HG03280 (cell line): ENCODE measurements around the gene KASH5.

Experiments
- ATAC-seq: cut with Tn5 transposase; IDR thresholded peaks from one replicate; pipeline ENCODE4 v1.9.1; 2021; ENCODE audit warnings: mild to moderate bottlenecking, moderate library complexity; ENCODE audit not compliant: unreplicated experiment

KASH5 gene

GRCh38 chr19:49421039-49421877 lies 33.2 kb downstream of the KASH5 start:
- no peak for ATAC-seq

- ATAC-seq = no peak
Observed at GRCh38 chr19:49421878-49422202, 33.8 kb downstream of the KASH5 start.

DNA sequence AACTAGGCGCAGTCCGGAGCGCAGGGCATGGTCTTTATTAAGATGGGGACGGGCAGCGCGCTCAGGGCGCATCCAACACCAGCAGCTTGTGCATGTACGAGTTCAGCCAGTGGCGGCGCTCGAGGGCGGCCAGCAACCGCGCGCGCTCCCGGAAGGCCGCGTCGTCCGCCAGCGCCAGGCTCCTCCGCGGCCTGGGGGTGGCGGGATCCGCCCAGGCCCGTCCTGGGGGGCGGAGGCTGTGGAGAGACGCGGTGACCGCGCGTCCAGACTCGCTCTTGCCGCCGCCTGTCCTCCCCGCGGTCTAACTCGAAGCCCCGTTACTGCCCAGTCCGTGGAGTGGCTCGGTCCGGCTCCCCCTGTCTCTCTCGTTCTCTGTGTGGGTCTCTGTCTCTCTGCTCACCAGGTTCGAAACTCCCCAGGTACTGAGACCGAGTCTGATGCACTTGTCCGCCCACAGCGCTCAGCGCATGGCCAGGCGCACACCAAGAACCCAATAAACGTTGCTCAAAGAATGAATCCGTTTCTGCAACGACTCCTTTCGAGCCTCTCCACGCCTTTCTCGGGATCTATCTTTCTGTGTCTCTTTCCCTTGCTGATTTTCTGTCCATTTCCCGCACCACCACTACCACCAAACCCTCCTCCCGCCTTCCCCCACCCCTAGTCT lies 34.5 kb downstream of the KASH5 start:
- no peak for ATAC-seq

DNA sequence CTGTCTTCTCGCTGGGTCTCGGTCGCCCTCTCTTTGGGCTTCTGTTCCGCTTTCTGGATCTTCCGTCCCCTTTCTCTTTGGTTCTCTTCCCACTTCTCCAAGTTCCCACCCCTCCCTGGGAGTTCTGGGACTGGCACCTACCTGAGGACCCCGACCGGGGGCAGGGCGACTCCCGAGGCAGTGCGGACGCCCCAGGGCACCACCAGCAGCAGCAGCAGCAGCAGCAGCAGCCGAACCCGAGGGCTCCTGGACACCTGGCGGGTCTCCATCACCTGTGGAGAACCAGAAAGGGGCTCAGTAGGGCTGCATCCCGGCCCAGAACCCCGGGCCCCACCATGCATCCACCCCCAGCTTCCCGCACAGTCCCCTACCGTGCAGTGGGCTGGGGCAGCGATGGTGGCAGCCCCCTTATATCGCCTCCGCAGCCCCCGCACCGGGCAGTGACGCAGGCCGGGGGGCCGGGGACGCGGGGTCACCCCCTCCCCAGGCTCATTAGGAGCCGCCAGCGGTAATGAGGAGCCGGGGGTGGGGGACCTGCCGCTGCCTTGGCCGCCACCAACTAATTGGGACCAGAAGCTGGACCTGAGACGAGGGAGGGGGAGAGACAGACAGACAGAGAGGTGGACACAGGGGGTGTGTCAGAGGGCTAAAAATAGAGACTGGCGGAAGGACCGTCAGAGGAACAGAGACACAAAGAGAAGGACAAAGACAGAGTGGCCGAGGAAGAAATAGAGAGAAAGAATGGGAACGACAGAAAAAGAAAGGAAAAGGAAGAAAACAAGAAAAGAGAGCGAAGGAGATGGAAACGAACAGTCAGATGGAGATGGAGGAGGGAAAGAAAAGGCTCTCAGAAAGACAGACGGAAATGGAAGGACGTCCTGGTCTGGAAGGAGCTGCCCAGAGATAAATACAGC lies 35.3 kb downstream of the KASH5 start, which contains the start of gene PTH2:
Gene PTH2, minus strand, starts transcription at position 371 of the 914 bp plus-strand sequence. Its CDS starts 102 bp downstream, at position 269.
- no peak for ATAC-seq

DNA sequence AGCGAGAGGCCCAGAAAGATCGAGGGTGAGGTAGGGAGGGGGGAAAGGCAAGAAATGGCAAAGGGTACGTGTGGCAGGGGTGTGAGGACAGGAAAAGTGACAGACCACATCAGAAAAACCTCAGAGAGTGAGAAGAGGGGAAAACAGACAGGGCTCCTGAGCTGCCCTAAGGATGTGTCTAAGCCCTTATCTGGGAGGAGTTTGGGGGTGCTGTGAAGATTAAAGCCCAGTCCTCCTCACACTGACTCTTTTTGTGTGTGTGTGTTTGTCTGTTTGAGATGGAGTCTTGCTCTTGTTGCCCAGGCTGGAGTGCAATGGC lies 35.9 kb downstream of the KASH5 start:
- no peak for ATAC-seq

DNA sequence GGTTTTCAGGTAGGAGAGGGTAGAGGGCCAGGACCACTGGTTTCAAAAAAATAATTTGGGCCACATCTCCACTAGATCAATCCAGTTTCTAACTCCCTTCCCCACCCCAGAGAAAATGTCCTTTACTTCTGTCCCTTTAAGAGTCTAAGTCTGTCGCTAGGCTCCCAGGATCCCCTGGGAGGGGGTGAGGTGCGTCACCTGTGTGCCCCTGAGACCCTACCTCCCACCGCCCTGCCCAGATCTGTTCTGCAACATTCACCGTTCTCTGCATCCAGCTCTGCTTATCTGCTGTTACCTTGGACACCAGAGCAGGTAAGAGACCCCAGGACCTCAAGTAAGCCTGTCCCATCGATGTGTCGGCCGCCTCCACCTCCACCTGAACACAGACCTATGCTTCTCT lies 37.1 kb downstream of the KASH5 start, which contains the start of gene GFY:
Gene GFY, plus strand, starts transcription at position 211 of the 400 bp plus-strand sequence. CDS start 1,043 bp downstream, outside the sequence.
- ATAC-seq = no peak

GRCh38 chr19:49425922-49426592 lies 38.0 kb downstream of the KASH5 start:
- no peak for ATAC-seq

- no peak for ATAC-seq
Observed at GRCh38 chr19:49427339-49427738, 39.3 kb downstream of the KASH5 start.

DNA sequence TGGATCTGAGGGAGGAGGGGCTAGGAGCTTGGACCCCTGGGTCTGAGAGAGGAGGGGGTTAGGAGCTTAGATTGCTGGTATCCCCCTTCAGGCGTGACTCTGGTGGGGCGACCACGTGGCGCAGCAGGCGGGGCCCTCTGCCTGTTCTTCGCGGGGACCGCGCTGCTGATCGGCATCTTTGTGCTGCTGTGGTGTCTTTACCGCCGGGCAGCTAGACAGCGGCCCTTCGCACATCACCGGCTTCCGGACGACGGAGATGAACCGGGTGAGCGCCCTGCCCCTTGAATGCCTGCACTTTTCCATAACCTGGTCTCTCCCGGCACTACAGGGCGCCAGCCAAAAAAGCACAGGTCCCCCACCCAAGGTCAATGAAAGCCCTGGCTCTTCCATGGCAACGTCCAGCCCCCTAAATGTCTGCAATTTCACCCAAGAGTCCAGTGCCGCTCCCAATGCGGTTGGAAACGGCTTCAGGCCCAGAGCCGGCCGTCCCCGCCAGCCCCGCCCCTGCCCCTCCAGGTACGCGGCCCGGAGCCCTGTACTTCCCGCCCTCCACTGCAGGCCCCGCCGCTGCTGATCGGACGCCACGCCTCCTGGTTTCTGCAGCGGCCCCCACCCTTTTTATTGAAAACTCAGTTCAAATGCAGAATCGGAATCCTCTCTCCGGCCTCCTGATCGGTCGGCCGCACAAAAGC lies 40.0 kb downstream of the KASH5 start:
- ATAC-seq = no peak

- ATAC-seq = no peak
Observed at GRCh38 chr19:49428547-49429451, 40.8 kb downstream of the KASH5 start.

GRCh38 chr19:49430172-49430677 lies 42.2 kb downstream of the KASH5 start:
- ATAC-seq = no peak

DNA sequence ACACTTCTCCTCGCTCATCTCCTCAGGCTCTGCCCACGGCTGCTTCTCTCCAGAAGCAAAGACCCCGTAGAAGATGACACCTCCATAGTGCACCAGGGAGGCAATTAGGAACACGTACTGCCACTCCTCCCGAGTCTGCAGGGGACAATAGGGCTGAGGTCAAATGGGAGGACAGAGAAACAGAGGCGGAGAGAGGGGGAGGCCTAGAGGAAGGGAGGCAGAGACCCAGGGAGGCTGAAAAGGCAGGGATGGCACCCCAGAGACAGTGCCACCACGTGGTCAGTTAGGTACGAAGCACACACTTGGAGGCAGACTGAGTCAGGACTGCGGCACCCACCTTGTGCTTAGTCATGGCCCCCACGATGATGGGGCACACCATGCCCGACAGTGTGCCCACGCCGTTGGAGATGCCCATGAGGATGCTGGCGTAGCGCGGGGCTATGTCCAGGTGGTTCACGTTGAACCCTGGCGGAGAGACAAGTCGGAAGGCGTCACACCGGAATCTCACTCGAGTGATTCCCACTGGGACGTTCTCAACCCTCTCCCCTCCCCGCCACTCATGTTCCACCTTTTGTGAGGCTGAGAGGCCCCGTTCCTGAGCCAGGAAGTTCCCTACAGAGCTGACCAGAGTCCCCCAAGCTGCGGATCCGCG lies 42.8 kb downstream of the KASH5 start:
- ATAC-seq = no peak

DNA sequence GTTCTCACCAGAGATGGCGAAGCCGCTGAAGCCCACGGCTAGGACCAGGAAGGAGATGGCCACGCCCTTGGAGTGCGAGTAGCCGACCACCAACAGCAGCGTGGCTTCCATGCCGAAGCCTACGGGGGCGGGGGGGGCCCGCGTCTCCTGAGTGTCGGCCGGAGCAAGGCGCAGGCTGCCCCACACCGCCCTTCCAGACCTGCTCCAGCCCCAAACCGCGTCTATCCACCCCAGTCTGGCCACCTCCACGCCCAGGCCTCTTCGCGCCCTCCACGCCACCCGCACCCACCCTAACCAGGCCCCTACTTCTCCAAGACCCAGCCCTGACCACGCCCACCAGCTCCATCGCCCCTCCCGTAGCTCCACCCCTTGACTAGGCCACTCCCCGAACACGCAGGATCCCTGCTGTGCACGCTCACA lies 43.3 kb downstream of the KASH5 start:
- no peak for ATAC-seq

DNA sequence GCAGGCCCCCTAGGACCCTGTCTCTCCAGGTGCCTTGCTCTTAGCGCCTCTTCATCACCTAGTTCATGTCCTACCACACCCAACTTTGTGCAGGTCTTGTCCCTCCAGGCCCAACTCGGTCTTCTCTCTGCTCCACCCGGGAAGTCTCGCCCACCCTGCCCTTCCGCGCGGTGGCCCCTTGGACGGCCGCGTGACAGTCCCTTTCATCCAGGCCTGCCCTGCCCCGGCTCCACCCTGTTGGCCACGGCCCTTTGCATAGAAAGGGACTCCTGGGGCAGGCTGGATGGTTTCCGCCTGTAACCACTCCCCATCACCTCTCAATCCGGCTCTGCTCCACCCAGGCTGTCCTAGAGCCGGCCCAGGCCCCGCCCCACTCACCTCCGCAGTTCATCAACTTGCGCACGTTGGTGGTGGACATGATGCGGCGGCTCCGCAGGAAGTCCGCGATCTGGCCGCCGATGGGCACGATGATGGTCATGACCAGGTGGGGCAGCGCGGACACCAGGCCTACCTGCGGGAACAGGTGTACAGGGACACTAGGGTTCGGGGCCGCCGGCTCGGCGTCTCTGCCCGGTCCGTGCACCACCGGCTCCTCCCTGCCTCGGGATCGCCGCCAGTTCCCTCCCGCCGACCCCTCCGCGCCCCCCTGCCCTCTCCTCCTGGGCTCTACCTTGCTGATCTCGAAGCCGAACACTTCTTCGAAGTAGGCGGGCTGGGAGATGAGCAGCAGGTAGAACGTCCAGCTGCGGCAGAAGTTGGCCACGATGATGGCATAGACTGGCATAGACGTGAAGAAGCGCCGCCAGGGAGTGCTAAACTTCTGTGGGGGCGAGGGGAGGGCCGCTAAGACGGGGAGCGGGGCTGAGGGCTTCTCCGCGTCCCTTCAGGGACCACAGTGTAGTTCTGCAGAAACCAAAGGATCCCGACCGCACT lies 44.4 kb downstream of the KASH5 start:
- no peak for ATAC-seq

GRCh38 chr19:49433240-49433901 lies 45.3 kb downstream of the KASH5 start:
- no peak for ATAC-seq

DNA sequence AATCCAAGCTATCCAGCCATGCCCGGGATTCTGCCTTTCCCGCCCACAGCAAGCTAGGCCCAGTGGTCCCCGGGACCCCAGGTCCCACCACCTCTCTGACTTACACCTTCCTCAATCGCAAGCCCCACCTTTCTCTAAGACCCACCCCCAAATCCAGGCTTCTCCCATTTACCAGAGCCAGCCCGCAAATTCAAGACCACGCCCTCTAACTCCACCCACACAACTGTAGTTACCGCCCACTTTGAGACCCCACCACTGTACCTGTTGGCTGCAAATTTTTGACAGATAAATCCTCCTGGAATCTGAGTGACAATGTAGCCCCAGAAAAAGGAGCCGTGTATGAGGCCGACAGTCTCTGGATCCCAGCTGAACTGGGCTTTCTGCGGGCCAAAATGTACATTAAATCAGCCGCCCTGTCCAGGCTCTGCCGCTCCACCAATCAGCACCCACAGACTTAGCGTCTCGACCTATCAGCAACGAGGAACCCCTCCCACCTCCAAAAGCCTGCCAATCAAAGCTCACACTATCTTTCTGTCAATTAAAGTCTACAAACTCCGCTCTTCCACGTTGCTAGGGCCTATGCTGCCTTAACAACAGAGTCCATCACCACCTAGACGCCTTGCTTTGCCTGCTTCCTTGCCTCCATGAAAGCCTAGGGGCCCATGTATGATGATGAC lies 47.0 kb downstream of the KASH5 start:
- no peak for ATAC-seq
